SK-N-SH treated with all-trans-retinoic acid at 6 μM for 48 hours (cell line): ENCODE results near the gene DROSHA.

Experiments
- ATAC-seq: fragments of 200-7000 bp; cut with Tn5 transposase; 3 replicates; pipeline ENCODE4 v1.9.1; 2020; ENCODE audit warnings: mild to moderate bottlenecking, moderate library complexity
- ARNTL ChIP-seq: fragments of 450-650 bp; formaldehyde crosslinking; IDR thresholded peaks from 2 replicates; pipeline ENCODE4 v1.5.0; 2020; ENCODE audit warnings: low read depth, mild to moderate bottlenecking, moderate library complexity, borderline replicate concordance
- BACH2 ChIP-seq: fragments of 250-450 bp; sonication (Bioruptor Pico); IDR thresholded peaks from 2 replicates; pipeline ENCODE4 v1.9.0; 2021; ENCODE audit warnings: mild to moderate bottlenecking, borderline replicate concordance
- CSDC2 ChIP-seq: fragments of 250-450 bp; sonication (Bioruptor Pico); IDR thresholded peaks from 2 replicates; pipeline ENCODE4 v1.5.0; 2020; ENCODE audit warnings: mild to moderate bottlenecking, moderate library complexity
- ESRRG ChIP-seq: fragments of 250-450 bp; sonication (Bioruptor Pico); IDR thresholded peaks from 2 replicates; pipeline ENCODE4 v1.6.1; 2021; ENCODE audit warnings: mild to moderate bottlenecking
- GLIS3 ChIP-seq: fragments of 250-450 bp; sonication (Bioruptor Pico); IDR thresholded peaks from 2 replicates; pipeline ENCODE4 v1.5.0; 2020; ENCODE audit warnings: mild to moderate bottlenecking, moderate library complexity
- ISL1 ChIP-seq: fragments of 250-450 bp; sonication (Bioruptor Pico); IDR thresholded peaks from 2 replicates; pipeline ENCODE4 v2.1.2; 2022; ENCODE audit warnings: mild to moderate bottlenecking, moderate library complexity
- OSR1 ChIP-seq: fragments of 250-450 bp; sonication (Bioruptor Pico); IDR thresholded peaks from 2 replicates; pipeline ENCODE4 v1.8.0; 2022; ENCODE audit warnings: moderate library complexity, mild to moderate bottlenecking, inconsistent platforms
- PPARA ChIP-seq: fragments of 250-450 bp; sonication (Bioruptor Pico); IDR thresholded peaks from 2 replicates; pipeline ENCODE4 v1.5.0; 2020; ENCODE audit warnings: mild to moderate bottlenecking, borderline replicate concordance
- RARB ChIP-seq: fragments of 250-450 bp; sonication (Bioruptor Pico); IDR thresholded peaks from 2 replicates; pipeline ENCODE4 v1.8.0; 2021; ENCODE audit warnings: mild to moderate bottlenecking, moderate library complexity
- SNAI2 ChIP-seq: fragments of 250-450 bp; sonication (Bioruptor Pico); IDR thresholded peaks from 2 replicates; pipeline ENCODE4 v1.5.0; 2020; ENCODE audit warnings: mild to moderate bottlenecking, moderate library complexity
- TCF4 ChIP-seq: fragments of 250-450 bp; sonication (Bioruptor Pico); IDR thresholded peaks from 2 replicates; pipeline ENCODE4 v1.8.0; 2021; ENCODE audit warnings: mild to moderate bottlenecking, moderate library complexity, borderline replicate concordance
- TOX ChIP-seq: fragments of 250-450 bp; sonication (Bioruptor Pico); IDR thresholded peaks from 2 replicates; pipeline ENCODE4 v1.8.0; 2021; ENCODE audit warnings: mild to moderate bottlenecking, moderate library complexity, borderline replicate concordance
- ZC3H10 ChIP-seq: fragments of 250-450 bp; sonication (Bioruptor Pico); IDR thresholded peaks from 2 replicates; pipeline ENCODE4 v1.5.1; 2021; ENCODE audit warnings: mild to moderate bottlenecking, moderate library complexity
- ZFP3 ChIP-seq: fragments of 250-450 bp; sonication (Bioruptor Pico); IDR thresholded peaks from 2 replicates; pipeline ENCODE4 v1.5.0; 2020; ENCODE audit warnings: mild to moderate bottlenecking, moderate library complexity
- ZFP30 ChIP-seq: fragments of 450-650 bp; formaldehyde crosslinking; IDR thresholded peaks from 2 replicates; pipeline ENCODE4 v1.5.0; 2022; ENCODE audit warnings: mild to moderate bottlenecking, moderate library complexity
- ZNF565 ChIP-seq: fragments of 450-650 bp; formaldehyde crosslinking; conservative IDR thresholded peaks from 2 replicates; pipeline ENCODE4 v1.5.0; 2020; ENCODE audit warnings: low read depth, mild to moderate bottlenecking, moderate library complexity
- ZNF70 ChIP-seq: fragments of 450-650 bp; formaldehyde crosslinking; IDR thresholded peaks from 2 replicates; pipeline ENCODE4 v1.5.0; 2020; ENCODE audit warnings: mild to moderate bottlenecking, moderate library complexity
- ZNF8 ChIP-seq: fragments of 450-650 bp; formaldehyde crosslinking; IDR thresholded peaks from 2 replicates; pipeline ENCODE4 v1.5.0; 2020; ENCODE audit warnings: mild to moderate bottlenecking, moderate library complexity
- TF ChIP-seq, protein P1 (sequence below): fragments of 250-450 bp; sonication (Bioruptor Pico); IDR thresholded peaks from 2 replicates; pipeline ENCODE4 v1.5.0; 2020; ENCODE audit warnings: mild to moderate bottlenecking, moderate library complexity
- TF ChIP-seq, protein P2 (sequence below): fragments of 250-450 bp; sonication (Bioruptor Pico); IDR thresholded peaks from 2 replicates; pipeline ENCODE4 v1.5.1; 2021; ENCODE audit warnings: mild to moderate bottlenecking, moderate library complexity
- TF ChIP-seq, protein P3 (sequence below): fragments of 250-450 bp; sonication (Bioruptor Pico); IDR thresholded peaks from 2 replicates; pipeline ENCODE4 v1.5.1; 2020; ENCODE audit warnings: low read depth, mild to moderate bottlenecking, moderate library complexity
- TF ChIP-seq, protein P4 (sequence below): fragments of 250-450 bp; sonication (Bioruptor Pico); IDR thresholded peaks from 2 replicates; pipeline ENCODE4 v1.8.0; 2020; ENCODE audit warnings: mild to moderate bottlenecking, moderate library complexity, borderline replicate concordance
- TF ChIP-seq, protein P5 (sequence below): fragments of 250-450 bp; sonication (Bioruptor Pico); IDR thresholded peaks from 2 replicates; pipeline ENCODE4 v1.8.0; 2021; ENCODE audit warnings: low read depth, mild to moderate bottlenecking, moderate library complexity, borderline replicate concordance

DROSHA gene

DNA sequence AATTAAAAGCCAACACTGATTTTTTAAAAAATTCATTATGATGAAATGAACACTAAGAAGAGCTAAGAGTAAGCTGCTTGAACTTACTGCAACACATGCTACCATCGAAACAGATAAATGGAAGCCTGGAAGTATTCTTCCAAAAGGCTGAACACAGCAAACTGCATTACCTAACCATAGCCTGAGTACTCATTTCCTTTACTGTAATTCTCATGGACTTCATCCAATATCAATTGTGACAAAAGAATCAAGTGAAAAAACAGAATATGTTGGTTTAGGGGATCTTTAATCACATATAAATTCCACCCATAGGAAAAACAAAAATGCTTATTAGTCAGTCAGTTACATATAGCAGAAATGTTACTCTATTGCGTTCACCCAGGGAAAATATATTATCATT is 68.5 kb downstream of the DROSHA start:
- TF ChIP-seq SNAI2 (CRISPR knock-in tag) = no peak
- no peak for TF ChIP-seq ZFP3 (CRISPR knock-in tag)
- no peak for TF ChIP-seq GLIS3 (CRISPR knock-in tag)
- TF ChIP-seq TOX (CRISPR knock-in tag) = no peak
- no peak for TF ChIP-seq ARNTL (CRISPR knock-in tag)
- TF ChIP-seq ZC3H10 (CRISPR knock-in tag) = no peak
- TF ChIP-seq OSR1 (CRISPR knock-in tag) = no peak
- TF ChIP-seq, protein P1, sequence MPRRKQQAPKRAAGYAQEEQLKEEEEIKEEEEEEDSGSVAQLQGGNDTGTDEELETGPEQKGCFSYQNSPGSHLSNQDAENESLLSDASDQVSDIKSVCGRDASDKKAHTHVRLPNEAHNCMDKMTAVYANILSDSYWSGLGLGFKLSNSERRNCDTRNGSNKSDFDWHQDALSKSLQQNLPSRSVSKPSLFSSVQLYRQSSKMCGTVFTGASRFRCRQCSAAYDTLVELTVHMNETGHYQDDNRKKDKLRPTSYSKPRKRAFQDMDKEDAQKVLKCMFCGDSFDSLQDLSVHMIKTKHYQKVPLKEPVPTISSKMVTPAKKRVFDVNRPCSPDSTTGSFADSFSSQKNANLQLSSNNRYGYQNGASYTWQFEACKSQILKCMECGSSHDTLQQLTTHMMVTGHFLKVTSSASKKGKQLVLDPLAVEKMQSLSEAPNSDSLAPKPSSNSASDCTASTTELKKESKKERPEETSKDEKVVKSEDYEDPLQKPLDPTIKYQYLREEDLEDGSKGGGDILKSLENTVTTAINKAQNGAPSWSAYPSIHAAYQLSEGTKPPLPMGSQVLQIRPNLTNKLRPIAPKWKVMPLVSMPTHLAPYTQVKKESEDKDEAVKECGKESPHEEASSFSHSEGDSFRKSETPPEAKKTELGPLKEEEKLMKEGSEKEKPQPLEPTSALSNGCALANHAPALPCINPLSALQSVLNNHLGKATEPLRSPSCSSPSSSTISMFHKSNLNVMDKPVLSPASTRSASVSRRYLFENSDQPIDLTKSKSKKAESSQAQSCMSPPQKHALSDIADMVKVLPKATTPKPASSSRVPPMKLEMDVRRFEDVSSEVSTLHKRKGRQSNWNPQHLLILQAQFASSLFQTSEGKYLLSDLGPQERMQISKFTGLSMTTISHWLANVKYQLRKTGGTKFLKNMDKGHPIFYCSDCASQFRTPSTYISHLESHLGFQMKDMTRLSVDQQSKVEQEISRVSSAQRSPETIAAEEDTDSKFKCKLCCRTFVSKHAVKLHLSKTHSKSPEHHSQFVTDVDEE (CRISPR knock-in tag) = no peak
- no peak for ATAC-seq

DNA sequence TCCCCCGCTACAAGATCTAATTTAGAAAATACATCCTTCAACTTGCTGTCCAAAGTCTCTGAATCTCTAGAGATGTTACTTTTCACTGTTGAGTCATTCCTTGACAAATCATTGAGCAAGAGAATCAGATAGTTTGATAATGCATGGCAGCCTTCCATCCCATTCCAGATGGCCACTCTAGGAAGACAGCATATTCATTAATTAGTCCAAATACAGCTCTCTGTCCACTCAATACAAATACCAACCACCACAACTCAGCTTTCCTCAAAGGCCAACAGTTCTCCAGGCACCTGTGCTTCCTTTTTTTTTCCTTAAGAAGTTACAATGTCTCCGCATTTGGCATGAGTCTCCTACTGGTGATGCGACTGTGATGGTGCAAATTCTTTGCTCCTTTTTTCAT is 72.3 kb downstream of the DROSHA start:
- TF ChIP-seq SNAI2 (CRISPR knock-in tag) = peak; percentile 92; the same call in 1 of the 2 replicates
- no peak for TF ChIP-seq TOX (CRISPR knock-in tag)
- no peak for TF ChIP-seq BACH2
- TF ChIP-seq ZNF565 (CRISPR knock-in tag) = no peak
- no peak for TF ChIP-seq ZFP30
- no peak for TF ChIP-seq RARB (CRISPR knock-in tag)
- peak; percentile 85; the same call in 1 of the 2 replicates for TF ChIP-seq CSDC2 (CRISPR knock-in tag)
- TF ChIP-seq ARNTL (CRISPR knock-in tag) = no peak
- no peak for TF ChIP-seq PPARA (CRISPR knock-in tag)
- TF ChIP-seq, protein P2, sequence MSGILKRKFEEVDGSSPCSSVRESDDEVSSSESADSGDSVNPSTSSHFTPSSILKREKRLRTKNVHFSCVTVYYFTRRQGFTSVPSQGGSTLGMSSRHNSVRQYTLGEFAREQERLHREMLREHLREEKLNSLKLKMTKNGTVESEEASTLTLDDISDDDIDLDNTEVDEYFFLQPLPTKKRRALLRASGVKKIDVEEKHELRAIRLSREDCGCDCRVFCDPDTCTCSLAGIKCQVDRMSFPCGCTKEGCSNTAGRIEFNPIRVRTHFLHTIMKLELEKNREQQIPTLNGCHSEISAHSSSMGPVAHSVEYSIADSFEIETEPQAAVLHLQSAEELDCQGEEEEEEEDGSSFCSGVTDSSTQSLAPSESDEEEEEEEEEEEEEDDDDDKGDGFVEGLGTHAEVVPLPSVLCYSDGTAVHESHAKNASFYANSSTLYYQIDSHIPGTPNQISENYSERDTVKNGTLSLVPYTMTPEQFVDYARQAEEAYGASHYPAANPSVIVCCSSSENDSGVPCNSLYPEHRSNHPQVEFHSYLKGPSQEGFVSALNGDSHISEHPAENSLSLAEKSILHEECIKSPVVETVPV = no peak
- no peak for TF ChIP-seq ZC3H10 (CRISPR knock-in tag)
- TF ChIP-seq, protein P1 (CRISPR knock-in tag) = no peak; the same call in 1 of the 2 replicates
- TF ChIP-seq TCF4 (CRISPR knock-in tag) = peak; percentile 59; the same call in 1 of the 2 replicates
- TF ChIP-seq, protein P3, sequence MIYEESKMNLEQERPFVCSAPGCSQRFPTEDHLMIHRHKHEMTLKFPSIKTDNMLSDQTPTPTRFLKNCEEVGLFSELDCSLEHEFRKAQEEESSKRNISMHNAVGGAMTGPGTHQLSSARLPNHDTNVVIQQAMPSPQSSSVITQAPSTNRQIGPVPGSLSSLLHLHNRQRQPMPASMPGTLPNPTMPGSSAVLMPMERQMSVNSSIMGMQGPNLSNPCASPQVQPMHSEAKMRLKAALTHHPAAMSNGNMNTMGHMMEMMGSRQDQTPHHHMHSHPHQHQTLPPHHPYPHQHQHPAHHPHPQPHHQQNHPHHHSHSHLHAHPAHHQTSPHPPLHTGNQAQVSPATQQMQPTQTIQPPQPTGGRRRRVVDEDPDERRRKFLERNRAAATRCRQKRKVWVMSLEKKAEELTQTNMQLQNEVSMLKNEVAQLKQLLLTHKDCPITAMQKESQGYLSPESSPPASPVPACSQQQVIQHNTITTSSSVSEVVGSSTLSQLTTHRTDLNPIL = 0 out of 2 replicates have a peak, but pooled peaks have one; percentile 51
- TF ChIP-seq ESRRG = no peak
- 0 out of 2 replicates have a peak, but pooled peaks have one; percentile 7 for TF ChIP-seq GLIS3 (CRISPR knock-in tag)
- no peak for TF ChIP-seq ZNF8 (CRISPR knock-in tag)
- TF ChIP-seq ZFP3 (CRISPR knock-in tag) = no peak
- peak; percentile 93 for TF ChIP-seq ISL1
- TF ChIP-seq OSR1 (CRISPR knock-in tag) = no peak
- TF ChIP-seq, protein P4, sequence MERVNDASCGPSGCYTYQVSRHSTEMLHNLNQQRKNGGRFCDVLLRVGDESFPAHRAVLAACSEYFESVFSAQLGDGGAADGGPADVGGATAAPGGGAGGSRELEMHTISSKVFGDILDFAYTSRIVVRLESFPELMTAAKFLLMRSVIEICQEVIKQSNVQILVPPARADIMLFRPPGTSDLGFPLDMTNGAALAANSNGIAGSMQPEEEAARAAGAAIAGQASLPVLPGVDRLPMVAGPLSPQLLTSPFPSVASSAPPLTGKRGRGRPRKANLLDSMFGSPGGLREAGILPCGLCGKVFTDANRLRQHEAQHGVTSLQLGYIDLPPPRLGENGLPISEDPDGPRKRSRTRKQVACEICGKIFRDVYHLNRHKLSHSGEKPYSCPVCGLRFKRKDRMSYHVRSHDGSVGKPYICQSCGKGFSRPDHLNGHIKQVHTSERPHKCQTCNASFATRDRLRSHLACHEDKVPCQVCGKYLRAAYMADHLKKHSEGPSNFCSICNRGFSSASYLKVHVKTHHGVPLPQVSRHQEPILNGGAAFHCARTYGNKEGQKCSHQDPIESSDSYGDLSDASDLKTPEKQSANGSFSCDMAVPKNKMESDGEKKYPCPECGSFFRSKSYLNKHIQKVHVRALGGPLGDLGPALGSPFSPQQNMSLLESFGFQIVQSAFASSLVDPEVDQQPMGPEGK (CRISPR knock-in tag) = no peak
- no peak for TF ChIP-seq ZNF70 (CRISPR knock-in tag)
- TF ChIP-seq, protein P5, sequence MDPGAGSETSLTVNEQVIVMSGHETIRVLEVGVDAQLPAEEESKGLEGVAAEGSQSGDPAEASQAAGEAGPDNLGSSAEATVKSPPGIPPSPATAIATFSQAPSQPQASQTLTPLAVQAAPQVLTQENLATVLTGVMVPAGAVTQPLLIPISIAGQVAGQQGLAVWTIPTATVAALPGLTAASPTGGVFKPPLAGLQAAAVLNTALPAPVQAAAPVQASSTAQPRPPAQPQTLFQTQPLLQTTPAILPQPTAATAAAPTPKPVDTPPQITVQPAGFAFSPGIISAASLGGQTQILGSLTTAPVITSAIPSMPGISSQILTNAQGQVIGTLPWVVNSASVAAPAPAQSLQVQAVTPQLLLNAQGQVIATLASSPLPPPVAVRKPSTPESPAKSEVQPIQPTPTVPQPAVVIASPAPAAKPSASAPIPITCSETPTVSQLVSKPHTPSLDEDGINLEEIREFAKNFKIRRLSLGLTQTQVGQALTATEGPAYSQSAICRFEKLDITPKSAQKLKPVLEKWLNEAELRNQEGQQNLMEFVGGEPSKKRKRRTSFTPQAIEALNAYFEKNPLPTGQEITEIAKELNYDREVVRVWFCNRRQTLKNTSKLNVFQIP (CRISPR knock-in tag) = no peak
- ATAC-seq = peak; percentile 26; the same call in 1 of the 3 replicates
